GM10248 (cell line): Measurements from ENCODE around the gene MAGEA4.
"Not testable (repeated sequence)": the region's sequence is repeated elsewhere in the genome, so short reads cannot be mapped to it uniquely, and the experiment has no call there.

Source experiments
- CTCF ChIA-PET: fragments of 300-600 bp; sonication (Branson Sonifier 250); formaldehyde crosslinking; extraction: SDS; loops from one replicate; lab custom pipeline; 2021; ENCODE audit warnings: antibody characterized with exemption; lab: Yijun Ruan, JAX
- POLR2A ChIA-PET: fragments of 350-650 bp; sonication (Branson Sonifier 250); formaldehyde crosslinking; extraction: SDS; loops from one replicate; lab custom pipeline; 2020; ENCODE audit warnings: antibody characterized with exemption; lab: Yijun Ruan, JAX
- DNase-seq: peaks from one replicate; pipeline ENCODE4 v3.0.0; 2012; ENCODE audit errors: extremely low spot score
- CTCF ChIP-seq: IDR thresholded peaks from 2 replicates; pipeline ENCODE4 v1.5.1; 2012; ENCODE audit warnings: mild to moderate bottlenecking, low read depth; ENCODE audit errors: extremely low read depth, missing control alignments, control extremely low read depth

The MAGEA4 gene

GRCh38 chrX:151902813-151903591, 9.7 kb upstream of the MAGEA4 start:
- no peak for TF ChIP-seq CTCF
- no peak for DNase-seq
- ChIA-PET POLR2A (no interaction called here), CTCF (no interaction called here)

GRCh38 chrX:151904989-151905388, 7.7 kb upstream of the MAGEA4 start:
- CTCF ChIA-PET, result no interaction called here
- no peak for TF ChIP-seq CTCF

GRCh38 chrX:151912221-151912620, 468 bp upstream of the MAGEA4 start:
- no peak for TF ChIP-seq CTCF
- DNase-seq, result no peak
- ChIA-PET POLR2A (no interaction called here), CTCF (no interaction called here)

More at GRCh38 chrX:151904989-151905388, 7.7 kb upstream of the MAGEA4 start:
- POLR2A ChIA-PET, result no interaction called here
- no peak for DNase-seq

GRCh38 chrX:151918736-151919135, 6.0 kb downstream of the MAGEA4 start:
- POLR2A ChIA-PET, DNase-seq, CTCF ChIA-PET: not testable (repeated sequence)

GRCh38 chrX:151919610-151920009, 6.9 kb downstream of the MAGEA4 start:
- TF ChIP-seq CTCF, result no peak
- POLR2A ChIA-PET, result no interaction called here
- CTCF ChIA-PET, result no interaction called here
- no peak for DNase-seq

- POLR2A ChIA-PET, result no interaction called here
- no peak for DNase-seq
- CTCF ChIA-PET, result no interaction called here
- no peak for TF ChIP-seq CTCF
These were observed 7.4 kb downstream of the MAGEA4 start for GRCh38 chrX:151920101-151920500.

GRCh38 chrX:151920530-151920929, 7.8 kb downstream of the MAGEA4 start:
- TF ChIP-seq CTCF, result no peak
- no peak for DNase-seq
- CTCF ChIA-PET, result no interaction called here
- POLR2A ChIA-PET, result no interaction called here
